Psoas muscle (tissue), 8 donors: Measurements from ENCODE around the gene GKAP1. TPM values are rescaled to one million over a fixed set of nuclear protein-coding genes. Genes with fewer than 3 reads are reported as not detected.
"Not testable (repeated sequence)": the region's sequence is repeated elsewhere in the genome, so short reads cannot be mapped to it uniquely, and the experiment has no call there.

Experiments used
- ATAC-seq, 4 donors: fragments of 200-7000 bp; cut with Tn5 transposase; one replicate each; pipeline ENCODE4 v1.9.1; 2020; ENCODE audit warnings: moderate library complexity in 3 of 4, mild to moderate bottlenecking in 2 of 4
- DNase-seq, 2 donors: peaks; one replicate each; pipeline ENCODE4 v3.0.0-alpha.2; 2020
- H3K27ac ChIP-seq: fragments of 200-600 bp; one replicate; pipeline ENCODE4 v1.8.0; 2022
- H3K27me3 ChIP-seq, 3 donors: fragments of 200-600 bp in 1 of 3; one replicate each; pipeline versions ENCODE4 v1.6.1 to v1.8.0; 2013 to 2022; ENCODE audit warnings: low read length in 2 of 3, mild to moderate bottlenecking in 2 of 3, moderate library complexity in 1 of 3; ENCODE audit not compliant: insufficient read depth in 3 of 3
- H3K36me3 ChIP-seq, 2 donors: fragments of 200-600 bp in 1 of 2; one replicate each; pipeline versions ENCODE4 v1.6.1 to v1.8.0; 2013 to 2022; ENCODE audit warnings: low read depth in 1 of 2, mild to moderate bottlenecking in 1 of 2, moderate library complexity in 1 of 2; ENCODE audit not compliant: insufficient read depth in 1 of 2
- H3K4me1 ChIP-seq: fragments of 200-600 bp; one replicate; pipeline ENCODE4 v1.8.0; 2022
- H3K4me3 ChIP-seq: fragments of 200-600 bp; one replicate; pipeline ENCODE4 v1.8.0; 2022; ENCODE audit warnings: mild to moderate bottlenecking
- H3K9me3 ChIP-seq: fragments of 200-600 bp; one replicate; pipeline ENCODE4 v1.8.0; 2022
- CTCF ChIP-seq: fragments of 200-600 bp; IDR thresholded peaks from one replicate; pipeline ENCODE4 v1.8.0; 2022; ENCODE audit warnings: antibody characterized with exemption
- WGBS, 3 donors: extraction: QIAGEN DNeasy Blood & Tissue Kit; methylation state at CpG; one replicate each; pipeline versions ENCODE4 v1.1.6 to v1.1.7; 2013; 5-methylcytosine and 5-hydroxymethylcytosine counted together
- intact Hi-C, 2 donors: fragments of 100-400 bp; cut with DNase I; formaldehyde crosslinking; loops; one replicate each; pipeline versions ENCODE4 v1.11.0 to v1.14.2; 2022
- polyA plus RNA-seq, 3 donors: library from polyadenylated mRNA; stranded (reverse); fragments of 200-250 nt; gene quantifications; one replicate each; pipeline ENCODE4 v1.2.3, GENCODE V29; 2013
- total RNA-seq, 4 donors: library from RNA; stranded (reverse); fragmentation: NEBNext Ultra II Directional in 2 of 4; extraction: Animal tissue kit (Norgen Biotek cat#: 25700) in 2 of 4; gene quantifications; one replicate each; pipeline versions ENCODE4 v1.2.1 to v1.2.4, GENCODE V29; 2021 to 2023
- donor health status: healthy with polysubstance abuse.
- donor health status: DM: no; HTN: no; CAD: no; lungs with moderate emphysema.
- donor health status: Bipolar disorder and iron deficiency.
- donor health status: healthy.
- donor health status: DM: yes; HTN: yes; CAD: no.
- donor health status: DM: no; HTN: no; CAD: no.
- donor health status: DM: no; HTN: no; CAD: no.
- donor health status: DM: yes; HTN: yes; CAD: no.

Gene GKAP1
- total and polyA plus RNA-seq, 7 donors: 13.4 to 89.1 (median 38.3) TPM

GRCh38 chr9:83749706-83750105 is 67.9 kb downstream of the GKAP1 start:
- intact Hi-C loops: no loop called here

GRCh38 chr9:83744206-83744605 is 73.4 kb downstream of the GKAP1 start:
- H3K4me3 ChIP-seq: no peak overlapping the region
- H3K27me3 ChIP-seq: no peaks in the 10 kb centered on the region
- TF ChIP-seq CTCF: no peak
- intact Hi-C loops: no loop called here
- peaks cover 0 to 51% of the 10 kb centered on the region in 2 donors for H3K36me3 ChIP-seq
- DNase-seq (no peak), ATAC-seq (no peak)
- no peaks in the 10 kb centered on the region for H3K4me1 ChIP-seq
- no peak overlapping the region for H3K27ac ChIP-seq
- 92 to 97% (median 95%) methylated on average over 1 of the region's 1 CpG for WGBS, 3 donors
- no peaks in the 10 kb centered on the region for H3K9me3 ChIP-seq

More at GRCh38 chr9:83749706-83750105, 67.9 kb downstream of the GKAP1 start:
- no peaks in the 10 kb centered on the region for H3K4me1 ChIP-seq
- TF ChIP-seq CTCF: no peak
- H3K9me3 ChIP-seq: no peaks in the 10 kb centered on the region
- H3K4me3 ChIP-seq: no peak overlapping the region
- no peaks in the 10 kb centered on the region for H3K27me3 ChIP-seq
- peaks cover 0 to 52% of the 10 kb centered on the region in 2 donors for H3K36me3 ChIP-seq
- DNase-seq: no peak
- 93 to 94% (median 93%) methylated on average over 3 of the region's 3 CpGs for WGBS, 3 donors
- H3K27ac ChIP-seq: no peak overlapping the region
- no peak for ATAC-seq

- Histone ChIP-seq H3K4me1 (no peaks in the 10 kb centered on the region), H3K27ac (no peak overlapping the region), H3K4me3 (no peak overlapping the region), H3K27me3 (no peaks in the 10 kb centered on the region), H3K36me3 (peaks cover 0 to 19% of the 10 kb centered on the region in 2 donors), H3K9me3 (peaks cover 13% of the 10 kb centered on the region)
- TF ChIP-seq CTCF: no peak
- DNase-seq (no peak), ATAC-seq (no peak)
- intact Hi-C loops: loop anchor here in 1 of 2 donors (10.0 kb wide), 1 partner anchor 61 kb away; no protein-coding TSS in a partner anchor
- 96 to 98% (median 97%) methylated on average over 4 of the region's 4 CpGs for WGBS, 3 donors
Observed at GRCh38 chr9:83733739-83734138, 83.8 kb downstream of the GKAP1 start.

- H3K4me1 ChIP-seq, H3K4me3 ChIP-seq, ATAC-seq, DNase-seq, intact Hi-C loops, H3K36me3 ChIP-seq, H3K9me3 ChIP-seq, H3K27ac ChIP-seq, H3K27me3 ChIP-seq: not testable (repeated sequence)
- 86 to 89% (median 89%) methylated on average over 8 to 15 of the region's 22 CpGs for WGBS, 3 donors
Observed at GRCh38 chr9:83728591-83729368, 88.8 kb downstream of the GKAP1 start.

- intact Hi-C loops: no loop called here
- no peak overlapping the region for H3K4me3 ChIP-seq
- H3K27me3 ChIP-seq: no peaks in the 10 kb centered on the region
- peaks cover 3% of the 10 kb centered on the region for H3K9me3 ChIP-seq
- ATAC-seq: no peak
- no peaks in the 10 kb centered on the region for H3K36me3 ChIP-seq
- no peak for TF ChIP-seq CTCF
- DNase-seq: no peak
- no peaks in the 10 kb centered on the region for H3K4me1 ChIP-seq
- H3K27ac ChIP-seq: no peak overlapping the region
Observed at GRCh38 chr9:83724436-83724835, 93.1 kb downstream of the GKAP1 start.
